Uterus (tissue), 2 donors: ENCODE measurements around the gene TAS2R14.

Experiments
- CTCF ChIP-seq, 4 experiments: fragments of 200-600 bp in 2 of 4; fragments of 450-650 bp in 2 of 4; sonication (generic) in 2 of 4; IDR thresholded peaks; one replicate each; pipeline ENCODE4 v1.5.1; 2016 to 2019; ENCODE audit warnings: antibody characterized with exemption in 4 of 4, mild to moderate bottlenecking in 2 of 4, moderate library complexity in 1 of 4
- POLR2A ChIP-seq, 2 donors: fragments of 450-650 bp; IDR thresholded peaks; one replicate each; pipeline ENCODE4 v1.6.1; 2016; ENCODE audit warnings: antibody characterized with exemption in 2 of 2, mild to moderate bottlenecking in 1 of 2, moderate library complexity in 1 of 2

- TF ChIP-seq CTCF (IDR thresholded peaks at IDR 0.05) = no peak
- no peak for TF ChIP-seq POLR2A (IDR thresholded peaks at IDR 0.05)
These were observed 43.2 kb upstream of the TAS2R14 start for GRCh38 chr12:10982244-10982643.
